GM12891 (cell line): ENCODE measurements around the gene CIRBP.

ENCODE experiments used
- DNase-seq: peaks from one replicate; pipeline ENCODE4 v3.0.0; 2011; ENCODE audit warnings: low spot score; ENCODE audit not compliant: insufficient read length
- FAIRE-seq: peaks from 2 replicates; lab custom pipeline; 2011; peaks lifted over from hg19 to GRCh38; lab: Jason Lieb, UNC
- PAX5 ChIP-seq: IDR thresholded peaks from 2 replicates; pipeline ENCODE4 v1.6.1; 2011; ENCODE audit warnings: low read length, moderate library complexity, mild to moderate bottlenecking; ENCODE audit not compliant: insufficient read depth, severe bottlenecking
- POLR2A ChIP-seq: IDR thresholded peaks from 2 replicates; pipeline ENCODE4 v1.6.1; 2011; ENCODE audit warnings: low read depth, low read length, control low read depth
- POLR2AphosphoS5 ChIP-seq: IDR thresholded peaks from 2 replicates; pipeline ENCODE4 v1.6.1; 2011; ENCODE audit warnings: low read depth, low read length, control low read depth
- POU2F2 ChIP-seq: IDR thresholded peaks from 2 replicates; pipeline ENCODE4 v1.6.1; 2011; ENCODE audit warnings: low read depth, mild to moderate bottlenecking, control low read depth, low read length, moderate library complexity
- SPI1 ChIP-seq: IDR thresholded peaks from 2 replicates; pipeline ENCODE4 v1.6.1; 2011; ENCODE audit warnings: low read depth, low read length, control low read depth
- TAF1 ChIP-seq: IDR thresholded peaks from 2 replicates; pipeline ENCODE4 v1.6.1; 2011; ENCODE audit warnings: low read depth, low read length, control low read depth

Gene CIRBP

DNA sequence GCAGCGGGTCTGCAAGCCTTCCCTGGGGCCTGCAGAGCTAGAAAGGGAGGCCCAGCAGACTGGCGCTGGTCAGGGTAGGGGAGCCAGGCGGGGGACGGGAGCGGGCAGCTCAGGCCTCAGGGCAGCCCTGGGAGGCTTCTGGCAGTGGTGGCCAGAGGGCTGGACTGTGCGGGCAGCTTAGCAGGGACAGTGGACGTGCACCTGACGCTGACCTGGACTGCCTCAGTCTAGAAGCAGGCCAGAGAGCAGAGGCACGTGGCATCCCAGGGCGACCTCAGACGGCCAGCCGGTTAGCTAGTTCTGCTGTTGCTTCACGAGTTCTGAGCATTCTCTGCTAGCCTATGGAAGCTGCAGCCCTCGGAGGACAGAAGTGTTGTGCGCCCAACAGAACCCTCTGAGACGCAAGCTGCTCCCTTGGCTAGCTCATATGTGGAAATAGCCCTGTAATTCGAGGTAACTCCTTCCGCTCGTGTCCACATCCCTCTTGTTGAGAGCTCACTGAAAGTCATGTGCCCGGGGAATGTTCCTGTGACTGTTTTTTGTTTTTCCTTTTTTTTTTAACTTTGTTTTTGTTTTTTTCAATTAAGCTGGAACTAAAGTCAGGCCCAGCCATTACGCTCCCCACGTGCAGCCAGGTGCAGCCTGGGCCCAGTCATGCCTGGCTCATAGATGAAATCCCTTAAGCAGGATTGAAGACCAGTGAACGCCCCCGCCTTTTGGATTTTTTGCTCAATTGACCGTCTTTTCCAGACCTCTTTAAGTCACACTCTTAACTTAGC, 4.3 kb downstream of the CIRBP start:
- DNase-seq, result no peak
- TF ChIP-seq SPI1, result no peak
- TF ChIP-seq POU2F2, result no peak
- TF ChIP-seq POLR2AphosphoS5, result peak; percentile 94
- no peak for TF ChIP-seq PAX5
- TF ChIP-seq TAF1, result no peak
- peak; percentile 87 for TF ChIP-seq POLR2A
- peak; percentile 5 for FAIRE-seq

DNA sequence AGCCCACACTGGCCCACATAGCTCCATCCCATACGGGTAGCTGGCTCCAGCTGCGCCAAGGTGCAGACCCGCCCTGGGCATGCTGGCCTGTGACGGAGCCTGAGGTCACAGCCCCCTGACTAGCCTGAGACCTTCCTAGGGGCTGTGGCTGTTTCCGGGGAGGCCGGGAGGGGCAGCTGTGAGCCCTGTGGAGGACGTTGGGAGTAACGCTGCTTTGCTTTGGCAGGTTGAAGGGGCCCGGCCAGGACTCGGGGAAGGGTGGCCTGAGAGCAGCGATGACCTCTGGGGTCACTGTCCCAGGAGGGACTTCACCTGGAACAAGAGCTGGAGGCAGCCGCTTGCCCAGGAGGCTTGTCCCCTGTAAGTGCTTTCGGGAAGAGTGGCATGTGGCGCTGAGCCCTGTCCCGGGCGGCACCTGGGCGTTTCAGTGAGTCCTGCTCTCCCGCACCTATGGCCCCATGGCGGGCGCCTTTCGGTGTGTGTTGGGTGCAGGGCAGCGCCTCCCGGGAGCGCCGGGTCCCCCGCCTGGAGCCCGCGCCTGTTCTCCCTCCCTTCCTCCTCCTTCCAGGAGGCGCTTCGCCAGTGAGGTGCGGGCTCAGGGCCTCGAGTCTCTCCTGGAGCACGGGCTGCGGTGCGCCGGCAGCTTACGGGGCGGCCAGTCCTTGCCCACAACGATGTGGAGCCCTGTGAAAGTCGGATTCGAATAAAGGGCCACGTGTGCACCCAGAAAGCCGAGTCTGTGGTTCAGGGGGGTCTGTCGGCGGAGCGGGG, 5.1 kb downstream of the CIRBP start:
- TF ChIP-seq SPI1, result no peak
- 0 out of 2 replicates have a peak, but pooled peaks have one; percentile 22 for TF ChIP-seq POU2F2
- peak; percentile 47; the same call in 1 of the 2 replicates for TF ChIP-seq POLR2A
- DNase-seq (no peak), FAIRE-seq (no peak)

DNA sequence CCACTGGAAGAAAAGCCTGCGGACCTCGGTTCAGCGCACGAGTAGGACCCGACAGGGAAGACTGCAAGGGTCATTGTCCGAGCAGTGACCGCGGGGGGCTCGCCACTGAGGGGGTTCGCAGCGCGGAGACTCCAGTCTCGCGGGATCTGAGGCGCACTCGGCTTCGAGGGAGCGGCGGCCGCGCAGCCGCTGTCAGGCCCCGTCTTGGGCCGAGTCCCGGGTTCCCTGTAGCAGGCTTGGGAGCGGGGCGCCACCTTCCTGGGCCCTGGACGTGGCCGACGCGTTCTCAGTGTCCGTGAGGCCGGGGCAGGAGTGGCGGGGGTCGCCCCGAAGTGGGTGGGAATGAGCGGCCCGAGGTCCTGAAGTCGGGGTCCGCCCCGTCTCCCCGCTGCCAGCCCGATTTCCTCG, 5.7 kb downstream of the CIRBP start:
- DNase-seq (no peak), FAIRE-seq (no peak)
- TF ChIP-seq TAF1 (no peak), POLR2A (peak; percentile 25)

DNA sequence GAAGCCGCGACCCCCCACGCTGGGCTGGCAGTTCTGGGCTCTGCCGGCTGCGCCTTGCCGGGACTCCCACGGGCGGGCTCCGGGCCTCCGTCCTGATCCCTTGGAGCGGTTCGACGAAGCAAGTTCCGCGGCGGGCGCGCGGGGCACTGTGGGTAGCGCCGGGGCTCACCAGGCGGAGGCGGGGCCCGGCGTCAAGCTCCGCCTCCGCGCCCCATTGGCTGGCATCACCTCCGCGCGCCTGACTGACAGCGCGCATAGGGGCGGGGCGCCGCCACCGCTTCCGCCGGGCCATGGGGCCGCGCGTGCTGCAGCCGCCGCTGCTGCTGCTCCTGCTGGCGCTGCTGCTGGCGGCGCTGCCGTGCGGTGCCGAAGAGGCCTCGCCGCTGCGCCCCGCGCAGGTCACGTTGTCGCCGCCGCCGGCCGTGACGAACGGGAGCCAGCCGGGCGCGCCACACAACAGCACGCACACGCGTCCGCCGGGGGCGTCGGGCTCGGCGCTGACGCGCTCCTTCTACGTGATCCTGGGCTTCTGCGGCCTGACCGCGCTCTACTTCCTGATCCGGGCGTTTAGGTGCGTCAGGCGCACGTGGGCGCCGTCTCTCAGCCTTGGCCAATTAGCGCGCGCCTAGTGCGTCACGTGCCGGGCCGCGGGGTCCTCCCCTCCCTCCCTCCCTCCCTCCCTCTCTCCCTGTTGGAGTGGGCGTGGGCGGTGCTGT, 6.3 kb downstream of the CIRBP start, which contains the start of gene FAM174C:
TSS of gene FAM174C (plus strand) at position 271 of the 716 bp plus-strand sequence. CDS start at position 291, 20 bp downstream.
- TF ChIP-seq POU2F2, result no peak
- peak; percentile 85; the same call in 1 of the 2 replicates for TF ChIP-seq POLR2AphosphoS5
- TF ChIP-seq TAF1, result peak; percentile 58; the same call in 1 of the 2 replicates
- TF ChIP-seq PAX5, result peak; percentile 69
- TF ChIP-seq POLR2A, result peak; percentile 80
- TF ChIP-seq SPI1, result no peak
- FAIRE-seq, result peak; percentile 100
- peak; percentile 97 for DNase-seq

DNA sequence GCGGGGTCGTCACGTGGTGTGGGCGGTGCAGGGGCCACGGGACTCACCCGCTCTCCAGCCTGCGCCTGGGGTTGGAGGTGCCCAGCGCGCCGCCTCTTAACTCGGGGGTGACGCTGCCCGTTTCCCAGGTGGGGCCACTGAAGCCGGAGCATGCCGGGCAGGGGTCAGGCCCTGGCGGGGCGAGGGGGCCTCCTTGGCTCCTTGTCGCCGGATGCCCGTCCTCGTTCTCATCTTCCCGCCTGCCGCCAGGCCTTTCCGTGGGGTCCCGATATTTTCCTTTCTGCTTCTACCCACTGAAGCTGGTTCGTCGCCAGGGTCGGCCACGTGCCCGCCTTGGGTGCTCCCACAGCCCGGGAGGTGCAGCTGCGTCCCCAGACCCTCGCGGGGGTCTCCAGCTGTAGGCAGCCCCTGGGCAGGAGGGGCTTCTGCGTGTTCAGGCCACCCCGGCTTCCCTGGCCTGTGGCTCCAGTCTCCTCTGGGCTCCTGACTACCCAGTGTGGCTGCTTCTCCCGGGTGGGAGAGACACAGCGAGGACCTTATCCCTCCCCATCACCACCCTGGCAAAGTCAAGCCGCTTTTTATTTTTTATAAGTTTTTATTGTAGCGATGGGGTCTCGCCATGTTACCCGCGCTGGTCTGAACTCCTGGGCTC, 7.0 kb downstream of the CIRBP start:
- TF ChIP-seq POLR2A, result no peak; the same call in 1 of the 2 replicates
- no peak for TF ChIP-seq TAF1
- no peak for TF ChIP-seq SPI1
- no peak for TF ChIP-seq POU2F2
- 0 out of 2 replicates have a peak, but pooled peaks have one; percentile 8 for TF ChIP-seq POLR2AphosphoS5
- no peak for TF ChIP-seq PAX5
- peak; percentile 20 for FAIRE-seq
- no peak for DNase-seq

DNA sequence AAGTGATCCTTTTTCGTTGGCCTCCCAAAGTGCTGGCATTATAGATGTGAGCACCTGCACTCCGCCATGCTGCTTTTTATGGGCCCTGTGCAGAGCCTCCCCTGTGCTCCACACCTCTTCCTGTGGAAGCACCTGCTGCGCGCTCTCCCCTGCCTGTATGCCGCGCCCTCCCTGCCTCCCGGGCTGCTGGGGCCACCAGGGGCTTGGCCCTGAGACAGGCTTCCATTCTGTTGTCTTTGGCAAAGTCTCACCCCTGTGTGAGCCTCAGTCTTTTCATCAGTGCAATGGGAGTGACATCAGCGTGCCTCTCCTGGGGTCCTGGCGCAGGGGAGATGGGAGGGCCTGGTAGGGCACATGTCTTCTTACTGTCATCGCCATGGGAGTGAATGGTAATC, 7.5 kb downstream of the CIRBP start:
- TF ChIP-seq POLR2AphosphoS5, result no peak
- no peak for TF ChIP-seq TAF1
- TF ChIP-seq POU2F2, result no peak
- TF ChIP-seq PAX5, result no peak
- no peak for TF ChIP-seq SPI1
- TF ChIP-seq POLR2A, result no peak
- DNase-seq (no peak), FAIRE-seq (peak; percentile 70)

DNA sequence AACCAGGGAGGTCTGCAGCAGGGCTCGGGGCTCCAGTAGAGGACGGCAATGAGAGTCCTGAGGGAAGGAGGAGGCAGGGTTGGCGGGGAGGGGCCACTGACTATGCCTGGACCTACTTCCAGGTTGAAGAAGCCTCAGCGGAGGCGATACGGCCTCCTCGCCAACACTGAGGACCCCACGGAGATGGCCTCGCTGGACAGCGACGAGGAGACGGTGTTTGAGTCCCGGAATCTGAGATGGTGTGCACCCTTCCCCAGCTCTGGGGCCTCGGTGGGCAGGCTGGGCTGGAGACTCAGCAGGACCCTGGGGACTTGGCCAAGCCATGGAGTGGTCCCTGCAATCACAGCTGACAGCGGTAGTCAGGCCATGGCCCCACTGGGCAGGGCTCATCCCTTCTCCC, 7.9 kb downstream of the CIRBP start:
- TF ChIP-seq SPI1 (no peak), PAX5 (no peak), POLR2A (no peak), POU2F2 (no peak), POLR2AphosphoS5 (no peak), TAF1 (no peak)
- FAIRE-seq, result peak; percentile 31

DNA sequence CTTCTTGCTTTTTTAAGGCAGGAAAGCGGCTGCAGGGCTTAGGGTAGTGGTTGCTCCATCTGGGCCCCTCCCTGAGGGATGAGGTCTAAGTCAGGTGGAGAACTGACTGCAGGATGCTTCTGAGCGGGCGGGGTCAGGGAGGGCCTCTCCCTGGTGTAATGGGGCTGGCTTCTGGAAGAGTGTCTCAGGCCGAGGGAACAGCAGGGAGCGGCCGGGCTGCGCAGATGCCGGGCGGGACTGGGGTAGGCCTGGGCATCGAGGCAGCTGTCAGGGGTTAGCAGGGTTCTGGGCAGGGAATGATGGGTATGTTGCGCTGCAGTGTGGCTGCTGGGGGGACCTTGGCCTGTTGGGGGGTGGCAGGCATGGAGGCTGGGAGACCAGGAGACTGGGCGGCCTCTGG, 8.9 kb downstream of the CIRBP start:
- TF ChIP-seq POU2F2 (no peak), TAF1 (no peak), SPI1 (no peak), POLR2A (no peak), POLR2AphosphoS5 (no peak), PAX5 (no peak)
- DNase-seq, result no peak
- no peak for FAIRE-seq

More for the DNA sequence above, 7.9 kb downstream of the CIRBP start:
- DNase-seq, result no peak

DNA sequence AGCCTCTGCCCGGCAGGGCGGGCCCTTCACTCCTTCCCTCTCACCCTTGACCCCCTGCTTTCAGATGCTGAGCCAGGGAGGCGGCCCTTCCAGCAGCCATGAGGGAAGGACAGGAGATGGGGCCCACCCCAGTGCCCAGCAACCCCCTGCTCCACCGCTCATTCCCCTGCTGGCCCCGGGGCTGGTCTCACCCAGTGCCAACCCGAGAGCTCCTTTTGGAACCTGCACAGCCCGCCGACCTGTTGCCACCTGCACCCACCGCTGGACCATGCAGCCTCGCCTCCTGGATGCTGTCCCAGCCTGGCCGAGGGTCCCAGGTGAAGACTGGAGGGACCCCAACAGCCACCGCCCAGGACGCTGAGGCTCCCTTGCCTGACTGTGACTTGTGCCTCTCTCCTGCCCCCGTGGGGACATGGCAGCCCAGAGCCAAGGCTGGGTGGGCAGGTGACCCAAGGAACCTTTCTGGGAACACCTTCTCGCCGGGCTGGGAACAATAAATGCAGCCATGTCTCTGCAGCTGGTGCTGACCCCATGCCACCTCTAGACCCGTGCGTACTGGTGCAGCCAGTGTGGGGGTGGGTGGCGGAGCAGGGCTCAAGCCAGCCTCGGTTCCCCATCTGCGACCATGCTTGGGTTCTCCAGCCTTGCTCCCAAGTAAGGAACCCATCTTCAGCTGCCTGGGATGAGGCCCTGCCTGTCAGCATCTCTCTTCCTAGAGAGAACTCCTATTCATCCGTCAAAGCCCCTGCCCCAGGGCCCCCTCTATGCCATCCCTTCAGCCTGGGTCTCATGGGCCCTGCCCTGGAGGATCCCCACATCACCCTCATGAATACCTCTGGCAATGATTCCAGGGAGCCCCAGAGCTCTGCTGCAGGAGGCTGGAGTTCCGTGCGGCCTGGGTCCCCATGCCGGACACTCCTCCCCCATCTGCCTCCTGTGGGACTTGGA, 9.9 kb downstream of the CIRBP start:
- peak; percentile 43 for FAIRE-seq
- no peak for DNase-seq
- TF ChIP-seq SPI1, result no peak
- TF ChIP-seq POU2F2, result no peak
- TF ChIP-seq POLR2A, result no peak
- no peak for TF ChIP-seq TAF1
- TF ChIP-seq PAX5, result no peak
